ENCODE data around the gene CLEC10A. TPM values are rescaled to one million over a fixed set of nuclear protein-coding genes. Genes with fewer than 3 reads are reported as not detected.

The CLEC10A gene
- total and polyA plus RNA-seq, 10 of the 15 experiments (the other 5 are each of a cell fraction or from before 2014, with no cell fraction given): not detected

GRCh38 chr17:7123844-7124243 is 43.8 kb upstream of the CLEC10A start:
- POLR2A ChIA-PET: no interaction called here
- no peak overlapping the region for H2AFZ ChIP-seq (ENCODE audit: control insufficient read depth, low read depth, low read length)
- no TSS peak for BruUV-seq (replicated peaks)
- no peaks in the 10 kb centered on the region for H3K9me3 ChIP-seq (replicated peaks; ENCODE audit: control insufficient read depth, insufficient read depth, low read length)
- no peaks in the 10 kb centered on the region for H4K20me1 ChIP-seq (ENCODE audit: control insufficient read depth, insufficient read depth)
- H3K79me2 ChIP-seq (ENCODE audit: control insufficient read depth, insufficient read depth, low read length): no peaks in the 10 kb centered on the region
- SMC1A ChIA-PET (ENCODE audit: uncharacterized antibody, unreplicated experiment): interaction anchor here (1.1 to 4.9 kb wide), 2 partner anchors 9 to 78 kb away, joined by 4 to 25 read pairs; no protein-coding TSS in a partner anchor
- intact Hi-C loops (cut with micrococcal nuclease; ENCODE audit: unreplicated experiment): no loop called here
- H3K27ac ChIP-seq (ENCODE audit: control insufficient read depth, insufficient read depth): no peak overlapping the region
- 91% methylated on average over 4 of the region's 4 CpGs for WGBS (ENCODE audit: insufficient coverage, insufficient replicate concordance, low lambda C conversion rate, missing lambda C conversion rate)
- no peak overlapping the region for H3K4me3 ChIP-seq
- CTCF ChIA-PET: no interaction called here
- no peaks in the 10 kb centered on the region for H3K27me3 ChIP-seq (replicated peaks in 1 of 2; ENCODE audit: control insufficient read depth in 2 of 2, insufficient read depth in 2 of 2, low read length in 1 of 2)
- H3K4me2 ChIP-seq (ENCODE audit: control insufficient read depth, insufficient read depth): no peak overlapping the region
- no peak overlapping the region for H3K9ac ChIP-seq (ENCODE audit: control insufficient read depth, insufficient read depth, low read length)
- H3K36me3 ChIP-seq (ENCODE audit: control insufficient read depth in 2 of 2, insufficient read depth in 2 of 2, low read length in 1 of 2): no peaks in the 10 kb centered on the region
- ATAC-seq (no peak), FAIRE-seq (no peak), DNase-seq (ENCODE audit: low read depth, low spot score) (no peak)
- no peak for TF ChIP-seq RBBP5 (conservative IDR thresholded peaks at IDR 0.05)
- TF ChIP-seq LARP7 (IDR thresholded peaks at IDR 0.05): no peak
- no peak for TF ChIP-seq HDAC2 (IDR thresholded peaks at IDR 0.05)
- no peak for TF ChIP-seq JUNB (IDR thresholded peaks at IDR 0.05)
- no peak for TF ChIP-seq SUPT20H (IDR thresholded peaks at IDR 0.05; ENCODE audit: borderline replicate concordance, control insufficient read depth, low read depth, low read length)
- TF ChIP-seq STAT1 (conservative IDR thresholded peaks at IDR 0.05): no peak
- TF ChIP-seq PRDM15 (CRISPR knock-in tag; IDR thresholded peaks at IDR 0.05): no peak
- TF ChIP-seq TBL1XR1 (IDR thresholded peaks at IDR 0.05; ENCODE audit: low read depth, low read length): no peak
- no peak for TF ChIP-seq KAT2A (conservative IDR thresholded peaks at IDR 0.05; ENCODE audit: control insufficient read depth, low read depth, low read length)
- in situ Hi-C loops (cut with MboI): no loop called here
- H3K4me1 ChIP-seq (ENCODE audit: control insufficient read depth, insufficient read depth, low read length): peaks cover 15% of the 10 kb centered on the region
- RAD21 ChIA-PET (ENCODE audit: unreplicated experiment): interaction anchor here (2.2 kb wide), 1 partner anchor 9 kb away, joined by 10 read pairs; no protein-coding TSS in a partner anchor
